Inflammatory macrophage treated with lipopolysaccharide for 1 hour (primary cell): ENCODE results near the gene ASB16.

ENCODE experiments used
- DNase-seq, 2 donors: peaks; one replicate each; pipeline ENCODE4 v3.0.0-alpha.2; 2020 to 2022

ASB16 gene

DNA sequence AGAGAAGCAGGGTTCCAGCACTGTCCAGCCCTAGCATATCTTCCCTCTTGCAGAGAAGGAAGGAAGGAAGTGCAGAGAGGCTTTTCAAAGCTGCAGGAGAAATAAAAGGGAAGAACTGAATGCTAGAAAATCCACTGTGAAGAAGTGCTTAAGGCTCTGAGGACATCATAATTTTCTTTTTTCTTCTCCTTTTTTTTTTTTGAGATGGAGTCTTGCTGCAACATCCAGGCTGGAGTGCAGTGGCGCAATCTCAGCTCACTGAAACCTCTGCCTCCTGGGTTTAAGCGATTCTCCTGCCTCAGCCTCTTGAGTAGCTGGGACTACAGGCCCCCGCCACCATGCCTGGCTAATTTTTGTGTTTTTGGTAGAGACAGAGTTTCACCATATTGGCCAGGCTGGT is 21.4 kb upstream of the ASB16 start:
- DNase-seq, result peak in 1 of 2 donors; percentile 24

DNA sequence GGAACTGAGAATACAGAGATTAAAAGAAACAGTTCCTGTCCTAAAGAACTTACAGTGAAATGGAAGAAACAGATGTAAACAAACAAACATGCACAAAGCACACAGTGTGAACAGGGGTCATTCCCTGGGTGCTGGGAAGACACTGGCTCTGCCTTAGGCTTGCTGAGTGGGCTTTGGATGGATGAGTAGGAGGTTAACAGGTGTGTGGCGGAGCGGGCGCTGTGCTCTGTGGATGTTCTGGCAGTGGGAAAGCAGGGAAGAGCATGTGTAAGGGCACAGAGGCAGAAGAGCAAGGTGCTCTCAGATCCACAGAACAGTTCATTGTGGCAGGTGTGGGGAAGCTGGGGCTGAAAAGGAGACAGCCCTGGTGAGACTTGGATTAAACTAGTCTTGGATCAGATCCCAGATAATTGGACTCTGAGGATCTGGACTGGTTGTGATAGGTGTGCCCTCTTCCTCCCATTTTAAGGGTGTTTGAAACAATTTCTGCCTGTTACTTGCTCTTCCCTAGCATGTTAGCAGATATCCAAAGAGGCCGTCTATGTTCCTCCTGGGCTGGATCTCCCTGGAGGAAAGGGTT is 20.7 kb upstream of the ASB16 start:
- DNase-seq, result no peak

DNA sequence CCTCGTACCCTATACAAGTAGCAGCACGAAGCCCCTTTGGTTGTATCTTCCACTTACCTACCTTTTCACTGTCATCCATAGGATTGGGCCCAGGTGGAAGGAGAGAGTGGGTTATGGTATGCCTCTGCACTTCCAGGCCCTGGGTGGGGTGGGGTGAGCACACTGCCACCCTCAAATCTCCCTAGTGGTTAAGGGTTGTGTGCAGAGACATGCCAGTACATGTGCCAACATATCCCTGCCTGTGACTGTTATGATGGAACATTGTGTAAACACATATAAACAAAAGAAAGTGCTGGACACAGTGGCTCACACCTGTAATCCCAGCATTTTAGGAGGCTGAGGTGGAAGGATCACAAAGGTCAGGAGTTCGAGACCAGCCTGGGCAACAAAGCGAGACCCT is 17.6 kb upstream of the ASB16 start:
- DNase-seq, result no peak

DNA sequence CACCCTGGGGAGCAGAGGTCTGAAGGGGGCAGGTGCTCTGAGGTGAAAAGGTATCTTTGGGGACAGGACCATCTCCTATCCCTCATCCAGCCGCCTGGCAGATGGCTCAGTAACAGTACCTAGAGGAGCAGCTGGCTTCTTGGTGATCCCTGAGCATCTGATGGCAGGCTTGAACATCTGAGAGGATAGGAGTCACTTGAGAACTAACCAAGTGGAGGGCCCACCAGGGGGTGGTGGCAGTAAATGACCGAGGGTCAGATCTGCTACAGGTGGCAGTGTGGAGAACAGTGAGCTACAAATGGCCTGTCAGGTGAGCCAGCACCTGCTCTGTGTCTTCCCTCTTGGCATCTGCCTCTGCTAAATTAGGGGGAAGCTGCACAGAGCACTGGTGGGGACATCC is 15.0 kb upstream of the ASB16 start:
- no peak for DNase-seq

DNA sequence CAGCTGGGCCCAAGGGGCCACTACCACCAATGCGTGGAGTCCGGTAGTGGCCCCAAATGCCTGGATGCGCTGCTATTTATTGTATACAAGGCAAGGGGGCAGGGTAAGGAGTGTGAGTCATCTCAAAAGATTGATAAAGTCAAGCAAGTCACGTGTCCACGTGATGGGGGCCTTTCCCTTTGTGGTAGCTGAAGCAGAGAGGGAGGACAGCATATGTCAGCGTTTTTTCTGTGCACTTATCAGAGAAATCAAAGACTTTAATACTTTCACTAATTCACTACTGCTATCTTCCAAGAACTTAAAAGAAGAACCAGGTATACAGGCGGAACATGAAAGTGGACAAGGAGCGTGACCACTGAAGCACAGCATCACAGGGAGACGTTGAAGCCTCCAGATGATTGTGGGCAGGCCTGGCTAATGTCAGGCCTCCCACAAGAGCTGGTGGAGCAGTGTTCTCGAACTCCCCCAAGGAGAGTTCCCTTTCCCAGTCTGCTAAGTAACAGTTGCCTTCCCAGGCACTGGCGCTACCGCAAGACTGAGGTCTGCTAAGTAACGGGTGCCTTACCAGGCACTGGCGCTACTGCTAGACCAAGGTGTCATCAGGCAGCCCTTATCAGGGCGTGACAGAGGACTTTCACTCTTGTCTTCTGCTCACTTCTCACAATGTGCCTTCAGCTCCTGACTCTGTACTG is 10.8 kb upstream of the ASB16 start:
- DNase-seq, result no peak

DNA sequence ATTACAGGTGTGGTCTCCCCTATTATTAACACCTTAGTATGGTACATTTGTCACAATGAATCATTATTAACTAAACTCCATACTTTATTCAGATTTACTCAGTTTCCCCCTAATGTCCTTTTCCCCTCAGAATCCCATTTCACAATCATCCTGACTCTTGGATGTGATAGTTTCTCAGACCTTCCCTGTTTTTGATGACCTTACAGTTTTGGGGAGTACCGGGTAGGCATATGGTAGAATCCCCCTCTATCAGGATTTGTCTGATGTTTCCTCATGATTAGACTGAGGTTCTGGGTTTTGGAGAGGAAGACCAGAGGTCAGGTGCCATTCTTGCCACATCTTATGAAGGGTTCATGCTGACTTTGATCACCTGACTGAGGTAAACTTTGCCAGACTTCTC is 6.0 kb upstream of the ASB16 start:
- DNase-seq, result no peak

DNA sequence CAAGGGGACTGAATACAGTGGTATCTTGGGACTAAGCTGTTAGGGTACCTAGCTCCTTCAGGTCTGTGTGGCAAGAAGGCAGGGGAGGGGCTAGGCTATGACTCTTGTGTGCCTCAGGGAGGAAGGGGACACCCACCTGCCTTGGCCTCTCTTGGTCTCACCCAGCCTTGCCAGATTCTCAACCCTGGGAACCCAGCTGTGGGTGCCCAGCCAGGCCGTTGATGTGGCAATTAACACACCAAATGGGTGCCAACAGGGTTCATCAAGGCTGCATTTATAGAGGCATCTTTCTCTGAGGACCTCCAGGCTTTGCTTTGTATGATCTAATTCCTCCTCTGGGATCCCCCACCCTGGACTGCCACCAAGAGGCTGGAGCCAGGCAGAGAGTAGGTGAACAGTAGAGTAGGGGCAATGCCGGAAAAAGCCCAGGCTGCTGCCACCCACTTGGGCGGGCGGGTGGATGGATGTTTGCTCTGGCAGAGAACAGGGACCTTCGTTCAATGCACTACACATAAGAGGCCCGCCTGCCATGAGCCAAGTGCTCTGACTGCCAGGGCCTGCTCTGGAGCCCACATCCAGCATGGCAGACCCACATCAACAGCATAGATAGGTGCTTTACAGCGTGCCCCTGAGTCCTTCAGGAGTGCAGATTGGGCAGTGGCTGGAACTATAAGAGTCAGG is 3.2 kb upstream of the ASB16 start:
- DNase-seq, result no peak

DNA sequence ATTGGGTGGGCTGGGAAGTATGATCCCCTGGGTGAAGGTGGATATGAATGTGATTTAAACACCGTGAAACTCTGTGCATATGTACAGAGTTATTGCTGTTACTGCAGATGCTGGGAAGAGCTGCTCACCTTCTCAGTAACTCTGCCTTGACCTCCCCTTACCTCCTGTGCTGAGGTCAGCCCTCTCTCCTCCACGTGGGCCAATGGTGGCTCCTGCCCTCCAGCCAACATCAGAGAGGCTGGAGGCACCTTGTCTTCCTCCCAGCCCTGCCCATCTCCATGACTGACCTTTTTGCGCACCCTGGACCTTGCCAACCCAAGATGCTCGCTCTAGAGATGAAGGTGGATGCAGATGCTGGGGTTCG is 387 bp upstream of the ASB16 start:
- DNase-seq, result no peak

DNA sequence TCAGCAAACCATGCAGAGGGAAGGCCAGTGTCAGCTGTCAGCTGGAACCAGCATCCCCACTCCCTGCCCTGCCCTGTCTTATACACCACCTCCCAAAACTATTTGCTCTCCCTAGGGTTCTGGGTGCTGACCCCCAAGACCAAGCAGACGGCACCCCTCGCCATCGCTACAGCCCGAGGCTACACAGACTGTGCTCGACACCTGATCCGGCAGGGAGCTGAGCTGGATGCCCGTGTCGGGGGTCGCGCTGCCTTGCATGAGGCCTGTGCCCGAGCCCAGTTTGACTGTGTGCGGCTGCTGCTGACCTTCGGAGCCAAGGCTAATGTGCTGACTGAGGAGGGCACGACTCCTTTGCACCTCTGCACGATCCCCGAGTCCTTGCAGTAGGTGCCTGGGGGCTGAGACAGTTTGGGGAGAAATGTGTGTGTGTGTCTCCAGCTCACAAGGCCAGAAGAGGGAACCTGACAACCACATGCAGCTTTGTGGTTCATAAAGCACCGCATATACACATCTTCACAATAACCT is 1.5 kb downstream of the ASB16 start:
- no peak for DNase-seq

DNA sequence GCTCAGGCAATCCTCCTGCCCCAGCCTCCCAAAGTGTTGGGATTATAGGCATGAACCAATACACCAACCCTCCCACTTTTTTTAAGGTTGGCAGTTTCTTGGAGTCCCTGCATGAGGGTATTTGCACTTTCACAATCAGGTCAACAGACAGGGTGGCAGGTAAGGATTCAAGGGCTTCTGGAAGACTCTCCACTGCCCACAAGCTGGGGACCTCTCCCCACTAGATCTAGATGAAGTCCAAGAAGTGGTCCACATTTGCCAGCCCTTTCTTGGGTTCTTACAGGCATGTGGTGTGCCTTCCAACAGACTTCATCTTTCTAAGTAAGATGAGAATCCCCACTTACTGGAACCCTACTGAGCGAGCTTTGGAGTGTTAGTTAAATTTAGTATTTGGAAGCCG is 3.9 kb downstream of the ASB16 start:
- DNase-seq, result no peak

DNA sequence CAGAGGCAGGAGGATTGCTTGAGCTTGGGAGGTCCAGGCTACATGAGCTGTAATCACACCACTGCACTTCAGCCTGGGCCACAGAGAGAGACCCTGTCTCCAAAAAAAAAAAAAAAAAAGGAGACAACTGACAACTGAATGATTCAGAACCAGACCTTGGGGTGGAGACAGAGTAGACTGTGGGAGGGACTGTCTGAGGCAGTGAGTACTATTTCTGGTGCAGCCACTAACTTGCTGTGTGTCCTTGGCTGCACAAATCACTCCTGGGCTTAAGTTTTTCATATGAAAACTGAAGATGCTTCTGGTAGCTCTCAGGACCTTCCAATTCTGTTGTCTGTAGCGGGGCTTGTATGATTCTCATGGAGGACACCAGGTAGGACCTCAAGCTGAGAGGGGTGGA is 5.8 kb downstream of the ASB16 start:
- DNase-seq, result no peak

DNA sequence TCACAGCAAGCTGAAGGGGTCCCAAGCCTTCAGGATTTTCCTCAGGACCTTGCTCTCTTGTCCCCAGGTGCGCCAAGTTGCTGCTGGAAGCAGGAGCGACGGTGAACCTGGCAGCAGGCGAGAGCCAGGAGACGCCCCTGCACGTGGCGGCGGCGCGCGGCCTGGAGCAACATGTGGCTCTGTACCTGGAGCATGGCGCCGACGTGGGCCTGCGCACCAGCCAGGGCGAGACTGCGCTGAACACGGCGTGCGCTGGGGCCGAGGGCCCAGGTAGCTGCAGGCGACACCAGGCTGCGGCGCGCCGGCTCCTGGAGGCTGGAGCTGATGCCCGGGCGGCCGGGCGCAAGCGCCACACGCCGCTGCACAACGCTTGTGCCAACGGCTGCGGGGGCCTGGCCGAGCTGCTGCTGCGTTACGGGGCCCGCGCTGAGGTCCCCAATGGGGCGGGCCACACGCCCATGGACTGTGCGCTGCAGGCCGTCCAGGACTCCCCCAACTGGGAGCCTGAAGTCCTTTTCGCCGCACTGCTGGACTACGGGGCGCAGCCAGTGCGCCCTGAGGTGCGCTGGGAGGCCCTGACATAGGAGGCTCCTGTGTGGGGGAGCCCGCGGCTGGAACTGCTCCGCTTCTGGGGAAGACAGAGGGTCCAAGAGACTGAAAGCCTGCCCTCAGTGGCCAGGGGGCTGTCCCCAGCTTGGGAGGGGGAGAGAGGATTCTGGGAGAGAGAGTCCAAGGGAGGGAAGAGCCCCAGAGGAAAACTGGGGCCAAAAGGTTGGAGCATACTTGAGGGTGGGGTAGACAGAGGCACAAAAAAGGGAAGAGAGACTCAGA is 6.4 kb downstream of the ASB16 start:
- DNase-seq, result no peak

DNA sequence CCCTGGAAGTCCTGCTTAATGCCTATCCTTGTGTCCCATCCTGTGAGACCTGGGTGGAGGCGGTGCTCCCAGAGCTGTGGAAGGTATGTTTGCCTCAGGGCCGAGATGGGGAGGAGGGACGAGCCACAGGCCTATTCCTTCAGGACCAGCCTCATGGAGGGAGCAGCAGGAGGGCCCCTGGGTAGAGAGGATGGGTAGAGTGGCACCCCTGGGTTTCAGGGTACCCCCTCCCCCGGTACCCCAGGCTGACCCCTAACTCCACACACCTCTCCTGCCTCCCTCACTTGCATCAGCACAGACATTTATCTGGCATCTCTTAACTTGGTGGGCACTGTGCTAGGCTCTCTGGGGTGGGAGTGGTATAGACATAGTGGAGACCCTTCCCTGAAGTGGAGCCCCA is 7.1 kb downstream of the ASB16 start:
- no peak for DNase-seq

DNA sequence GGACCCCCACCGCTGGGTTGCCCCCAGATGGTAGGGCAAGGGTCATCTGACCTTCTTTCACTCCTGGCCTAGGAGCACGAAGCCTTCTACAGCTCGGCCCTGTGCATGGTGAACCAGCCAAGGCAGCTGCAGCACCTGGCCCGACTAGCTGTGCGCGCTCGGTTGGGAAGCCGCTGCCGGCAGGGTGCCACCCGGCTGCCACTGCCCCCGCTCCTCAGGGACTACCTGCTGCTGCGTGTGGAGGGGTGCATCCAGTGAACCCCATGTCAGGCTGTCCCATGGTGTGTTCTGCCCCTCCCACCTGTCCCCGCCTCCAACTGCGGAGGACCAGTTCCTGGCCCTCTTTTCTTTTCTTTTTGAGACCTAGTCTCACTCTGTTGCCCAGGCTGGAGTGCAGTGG is 7.6 kb downstream of the ASB16 start:
- DNase-seq, result no peak

DNA sequence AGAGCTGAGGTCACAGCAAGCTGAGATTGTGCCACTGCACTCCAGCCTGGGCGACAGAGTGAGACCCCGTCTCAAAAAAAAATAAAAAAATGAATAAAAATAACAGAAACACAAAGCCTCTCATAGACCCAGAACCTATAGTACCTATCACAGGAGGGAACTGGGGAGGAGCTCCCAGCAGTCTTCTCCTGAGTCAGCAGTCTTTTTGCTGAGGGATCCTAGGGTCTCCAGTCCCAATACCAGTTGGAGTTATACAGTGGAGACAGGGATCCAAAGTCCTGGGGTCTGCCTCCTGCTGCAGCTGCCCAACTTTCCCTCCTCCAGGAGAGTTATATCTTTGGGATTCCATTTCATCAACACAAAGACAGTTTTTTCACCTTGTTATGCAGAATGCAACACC is 12.5 kb downstream of the ASB16 start:
- DNase-seq, result no peak

DNA sequence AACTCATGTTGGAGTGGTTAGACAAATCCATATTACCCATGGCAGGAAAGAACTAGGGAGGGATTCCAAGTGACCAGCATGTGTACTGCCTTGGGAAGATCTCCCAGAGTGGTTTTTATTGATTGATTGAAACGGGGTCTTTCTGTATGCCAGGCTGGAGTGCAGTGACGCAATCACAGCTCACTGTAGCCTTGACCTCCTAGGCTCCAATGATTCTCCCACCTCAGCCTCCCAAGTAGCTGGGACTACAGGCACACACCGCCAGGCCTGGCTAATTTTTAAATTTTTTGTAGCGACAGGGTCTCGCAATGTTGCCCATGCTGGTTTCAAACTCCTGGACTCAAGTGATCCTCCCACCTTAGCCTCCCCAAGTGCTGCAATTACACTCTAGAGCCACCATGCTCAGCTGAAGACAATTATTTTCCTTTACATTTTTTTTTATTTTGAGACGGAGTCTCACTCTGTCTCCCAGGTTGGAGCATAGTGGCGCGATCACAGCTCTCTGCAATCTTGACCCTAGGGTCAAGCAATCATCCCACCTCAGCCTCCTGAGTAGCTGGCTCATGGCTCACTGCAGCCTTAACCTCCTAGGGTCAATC is 13.8 kb downstream of the ASB16 start:
- DNase-seq, result no peak

DNA sequence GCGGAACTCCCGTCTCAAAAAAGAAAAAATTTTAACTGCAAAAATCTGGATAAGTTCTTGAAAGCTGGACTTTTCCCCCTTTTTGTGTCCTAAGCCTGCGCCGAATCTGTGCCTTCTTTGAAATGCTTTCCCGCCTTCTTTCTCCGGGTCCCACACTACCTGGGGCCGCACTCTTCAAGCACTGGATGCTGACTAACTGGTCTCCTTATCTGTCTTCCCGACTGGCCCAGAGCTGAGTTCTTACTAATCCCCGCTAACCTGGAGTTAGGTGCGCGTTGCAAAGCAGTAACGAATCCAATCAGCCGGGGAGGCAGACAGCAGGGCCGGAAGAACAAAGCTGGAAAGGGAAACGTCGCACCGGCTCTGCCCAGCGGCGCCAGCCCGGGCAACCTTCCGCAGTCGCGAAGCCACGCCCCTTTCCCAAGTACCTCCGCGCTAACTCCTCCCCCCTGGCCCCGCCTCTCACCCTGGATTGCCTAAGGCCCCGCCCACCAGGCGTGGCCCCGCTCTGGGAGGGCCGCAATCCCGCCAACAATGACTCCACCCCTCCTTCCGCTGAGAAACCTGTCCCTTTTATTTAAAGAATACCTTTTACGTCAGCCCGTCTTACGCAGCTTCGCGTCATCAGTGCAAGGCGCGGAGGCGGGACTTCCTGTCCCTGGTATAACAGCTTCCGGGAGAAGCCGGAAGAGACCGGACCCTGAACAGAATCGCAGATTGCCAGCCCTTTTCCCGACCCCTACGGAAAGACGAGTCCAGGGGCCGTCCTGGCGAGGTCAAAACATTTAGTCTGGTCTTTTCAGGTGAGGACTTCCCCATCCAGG is 16.0 kb downstream of the ASB16 start, which contains the start of gene TMUB2:
Gene TMUB2 (plus strand): TSS at position 666 of the 824 bp plus-strand sequence. CDS start 737 bp downstream, outside the sequence.
- DNase-seq, result peak; percentile 99 to 100

DNA sequence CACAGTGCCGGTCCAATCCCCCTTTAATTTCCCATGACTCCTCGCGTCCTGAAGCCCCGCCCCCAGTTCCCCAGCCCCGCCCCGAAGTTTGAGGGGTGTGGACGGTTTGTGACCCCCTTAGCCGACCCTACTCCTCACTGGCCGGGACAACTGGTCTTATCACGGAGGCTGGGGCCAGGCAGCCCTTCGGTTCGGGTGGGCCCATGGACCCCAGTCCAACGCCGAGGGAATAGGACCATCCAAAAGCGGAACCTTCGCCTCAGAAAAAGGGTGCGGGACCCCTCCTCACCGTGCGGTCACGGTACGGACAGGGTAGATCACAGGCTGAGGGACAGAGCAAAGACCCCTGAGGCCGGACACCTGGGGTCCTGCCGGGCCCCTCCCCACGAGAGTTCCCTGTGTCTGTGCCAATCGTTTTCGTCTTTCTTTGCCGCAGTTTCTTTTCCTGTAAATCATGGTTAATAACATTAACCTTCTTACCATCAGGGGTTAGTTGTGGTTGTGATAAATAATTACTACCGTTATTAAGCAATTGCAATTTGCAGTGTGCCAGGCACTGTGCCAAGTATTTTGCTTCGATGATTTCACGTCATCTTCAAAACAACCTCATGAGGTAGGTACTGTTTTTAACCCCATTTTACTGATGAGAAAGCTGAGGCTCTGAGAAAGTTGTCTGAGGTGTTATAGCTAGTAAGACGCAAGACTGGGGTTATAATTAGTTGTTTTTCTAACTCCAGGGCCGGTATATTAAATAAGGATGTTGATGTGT is 16.8 kb downstream of the ASB16 start:
- DNase-seq, result peak in 1 of 2 donors; percentile 24

DNA sequence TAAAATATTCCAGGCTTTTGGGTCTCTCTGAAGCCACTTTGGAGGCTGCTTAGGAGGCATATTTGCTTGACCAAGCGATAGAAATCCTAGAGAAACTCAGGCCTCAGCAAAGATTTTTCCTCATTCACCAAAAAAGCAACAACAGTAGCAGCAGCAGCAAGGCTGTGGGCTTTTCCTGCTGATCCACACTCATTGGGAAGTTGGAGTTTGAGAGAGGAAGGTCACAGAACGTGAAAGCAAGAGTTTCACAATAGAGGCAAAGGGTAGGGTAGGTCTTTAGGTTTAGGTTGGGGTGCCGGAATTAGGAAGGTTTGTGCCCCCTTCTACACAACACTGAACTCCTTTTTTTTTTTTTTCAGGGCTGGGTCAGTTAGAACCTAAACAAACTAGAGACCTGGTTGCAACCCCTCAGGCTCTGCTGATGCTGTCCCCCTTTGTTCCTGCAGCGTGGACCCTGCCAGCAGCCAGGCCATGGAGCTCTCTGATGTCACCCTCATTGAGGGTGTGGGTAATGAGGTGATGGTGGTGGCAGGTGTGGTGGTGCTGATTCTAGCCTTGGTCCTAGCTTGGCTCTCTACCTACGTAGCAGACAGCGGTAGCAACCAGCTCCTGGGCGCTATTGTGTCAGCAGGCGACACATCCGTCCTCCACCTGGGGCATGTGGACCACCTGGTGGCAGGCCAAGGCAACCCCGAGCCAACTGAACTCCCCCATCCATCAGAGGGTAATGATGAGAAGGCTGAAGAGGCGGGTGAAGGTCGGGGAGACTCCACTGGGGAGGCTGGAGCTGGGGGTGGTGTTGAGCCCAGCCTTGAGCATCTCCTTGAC is 18.3 kb downstream of the ASB16 start:
- peak in 1 of 2 donors; percentile 19 for DNase-seq

DNA sequence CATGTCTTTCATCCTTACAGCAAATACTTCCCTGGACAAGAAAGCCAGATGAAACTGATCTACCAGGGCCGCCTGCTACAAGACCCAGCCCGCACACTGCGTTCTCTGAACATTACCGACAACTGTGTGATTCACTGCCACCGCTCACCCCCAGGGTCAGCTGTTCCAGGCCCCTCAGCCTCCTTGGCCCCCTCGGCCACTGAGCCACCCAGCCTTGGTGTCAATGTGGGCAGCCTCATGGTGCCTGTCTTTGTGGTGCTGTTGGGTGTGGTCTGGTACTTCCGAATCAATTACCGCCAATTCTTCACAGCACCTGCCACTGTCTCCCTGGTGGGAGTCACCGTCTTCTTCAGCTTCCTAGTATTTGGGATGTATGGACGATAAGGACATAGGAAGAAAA is 20.0 kb downstream of the ASB16 start:
- DNase-seq, result no peak
